Omental fat pad (tissue), 4 donors: ENCODE results near the gene NDST4. TPM values are rescaled to one million over a fixed set of nuclear protein-coding genes. Genes with fewer than 3 reads are reported as not detected.

Experiments used
- ATAC-seq: fragments of 150-250 bp; one replicate; pipeline ENCODE4 v1.9.1; 2016; ENCODE audit warnings: mild to moderate bottlenecking, moderate library complexity; ENCODE audit not compliant: low FRiP score
- DNase-seq: peaks from one replicate; pipeline ENCODE4 v3.0.0-alpha.2; 2019; ENCODE audit warnings: low spot score
- total RNA-seq, 4 donors: library from RNA; depleted of rRNA; stranded (reverse); fragments of >200 nt; gene quantifications; one replicate each; pipeline ENCODE4 v1.1.0, GENCODE V29; 2016
- TF ChIP-seq, protein P1 (sequence below), 3 donors: fragments of 450-650 bp; IDR thresholded peaks; one replicate each; pipeline ENCODE4 v1.5.1; 2016 to 2017; ENCODE audit warnings: antibody characterized with exemption in 3 of 3, mild to moderate bottlenecking in 3 of 3, moderate library complexity in 2 of 3

Gene NDST4
- total RNA-seq, 4 donors from 2014 or later = not detected

DNA sequence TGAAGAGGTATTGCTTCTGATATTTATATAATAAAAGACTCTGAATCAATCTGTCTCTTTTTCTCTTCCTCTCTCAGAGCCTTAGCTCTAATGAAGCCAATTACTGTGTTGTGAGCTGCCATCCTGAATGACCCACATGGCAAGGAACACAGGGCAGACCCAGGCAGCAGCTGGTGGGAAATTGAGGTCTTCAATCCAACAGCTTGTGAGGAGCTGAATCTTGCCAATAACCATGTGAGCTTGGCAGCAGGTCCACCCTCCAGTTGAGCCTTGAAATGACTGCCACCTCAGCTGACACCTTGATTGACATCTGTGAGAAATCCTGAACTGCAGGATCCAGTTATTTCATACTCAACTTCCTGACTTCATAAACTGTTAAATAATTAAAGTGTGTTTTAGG is 149.4 kb downstream of the NDST4 start:
- DNase-seq (no peak), ATAC-seq (no peak)
- TF ChIP-seq, protein P1, sequence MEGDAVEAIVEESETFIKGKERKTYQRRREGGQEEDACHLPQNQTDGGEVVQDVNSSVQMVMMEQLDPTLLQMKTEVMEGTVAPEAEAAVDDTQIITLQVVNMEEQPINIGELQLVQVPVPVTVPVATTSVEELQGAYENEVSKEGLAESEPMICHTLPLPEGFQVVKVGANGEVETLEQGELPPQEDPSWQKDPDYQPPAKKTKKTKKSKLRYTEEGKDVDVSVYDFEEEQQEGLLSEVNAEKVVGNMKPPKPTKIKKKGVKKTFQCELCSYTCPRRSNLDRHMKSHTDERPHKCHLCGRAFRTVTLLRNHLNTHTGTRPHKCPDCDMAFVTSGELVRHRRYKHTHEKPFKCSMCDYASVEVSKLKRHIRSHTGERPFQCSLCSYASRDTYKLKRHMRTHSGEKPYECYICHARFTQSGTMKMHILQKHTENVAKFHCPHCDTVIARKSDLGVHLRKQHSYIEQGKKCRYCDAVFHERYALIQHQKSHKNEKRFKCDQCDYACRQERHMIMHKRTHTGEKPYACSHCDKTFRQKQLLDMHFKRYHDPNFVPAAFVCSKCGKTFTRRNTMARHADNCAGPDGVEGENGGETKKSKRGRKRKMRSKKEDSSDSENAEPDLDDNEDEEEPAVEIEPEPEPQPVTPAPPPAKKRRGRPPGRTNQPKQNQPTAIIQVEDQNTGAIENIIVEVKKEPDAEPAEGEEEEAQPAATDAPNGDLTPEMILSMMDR (IDR thresholded peaks at IDR 0.05) = no peak

DNA sequence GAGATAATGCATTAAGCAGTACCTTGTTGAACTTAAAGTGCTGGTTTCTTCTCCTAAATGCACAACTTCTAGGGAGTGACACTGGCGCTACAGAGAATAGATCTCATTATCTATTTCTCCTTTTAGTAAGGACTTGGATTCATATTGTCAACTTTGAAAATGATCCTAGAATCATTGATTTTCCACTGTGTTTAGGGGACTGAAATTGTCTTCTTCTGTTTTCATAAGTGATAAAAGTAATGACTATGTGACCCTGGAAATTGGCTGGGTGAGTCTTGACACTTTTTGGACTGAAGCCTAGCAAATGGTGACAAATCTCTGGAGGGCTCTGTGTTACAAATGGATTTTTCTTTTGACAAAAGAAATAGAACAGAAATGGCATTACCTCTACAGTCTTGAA is 167.8 kb downstream of the NDST4 start:
- ATAC-seq (no peak), DNase-seq (no peak)
- TF ChIP-seq, protein P1 (IDR thresholded peaks at IDR 0.05) = no peak

DNA sequence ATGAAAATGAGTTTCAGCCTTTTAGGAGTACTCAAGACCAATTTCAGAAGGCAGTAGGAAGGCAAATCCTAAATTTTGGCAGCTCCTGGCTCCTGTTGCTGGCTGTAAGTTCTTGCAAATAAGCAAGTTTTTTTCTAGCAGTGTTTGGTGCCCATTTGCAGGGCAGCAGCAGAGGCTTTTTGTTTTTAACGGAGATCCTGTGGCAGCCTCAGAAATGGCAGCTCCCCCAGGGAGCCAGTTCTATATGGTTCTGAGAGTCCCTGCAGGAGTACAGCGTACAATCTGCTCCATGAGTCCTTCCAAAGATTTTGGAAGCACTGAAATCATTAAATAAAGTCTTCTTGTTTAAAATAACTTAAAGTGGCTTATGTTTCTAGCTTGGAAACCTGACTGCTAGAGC is 171.9 kb downstream of the NDST4 start:
- TF ChIP-seq, protein P1 (IDR thresholded peaks at IDR 0.05) = no peak
- no peak for ATAC-seq
- DNase-seq = no peak

DNA sequence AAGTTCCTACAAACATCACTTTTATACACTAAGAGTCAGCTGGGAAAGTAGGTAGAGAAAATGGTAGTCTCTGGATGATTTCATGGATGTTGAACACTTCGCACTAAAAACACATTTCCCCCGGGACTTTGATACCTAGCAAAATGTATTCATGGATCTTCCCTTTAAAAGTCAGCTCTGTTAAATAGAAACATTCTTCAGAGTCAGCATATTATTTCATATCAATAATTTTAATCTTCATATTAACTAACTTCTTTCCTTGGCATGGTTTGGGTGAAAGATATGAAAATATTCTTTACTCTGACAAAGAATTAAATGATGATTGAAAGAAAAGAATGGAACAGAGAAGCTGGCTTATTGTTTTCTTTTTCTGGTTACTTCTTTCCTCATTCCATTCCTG is 185.5 kb downstream of the NDST4 start:
- DNase-seq (no peak), ATAC-seq (no peak)
- TF ChIP-seq, protein P1 (IDR thresholded peaks at IDR 0.05) = no peak

DNA sequence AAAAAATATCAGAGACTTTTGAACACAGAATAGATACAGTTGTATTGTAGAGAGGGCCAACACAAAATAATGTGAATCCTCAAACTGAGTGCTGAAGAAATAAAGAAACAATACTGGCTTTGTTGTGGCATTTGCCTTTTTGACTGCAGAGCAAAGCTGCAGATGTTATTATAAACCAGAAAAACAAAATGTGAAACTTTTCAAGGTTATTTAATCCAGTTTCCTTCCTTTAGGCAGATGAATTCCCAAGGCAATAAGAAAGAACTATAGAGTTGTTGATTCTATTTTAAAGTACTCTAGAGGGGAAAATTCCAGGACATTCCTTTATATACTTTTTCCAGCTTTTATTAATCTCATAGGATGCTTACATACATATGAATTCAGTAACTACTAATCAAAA is 186.8 kb downstream of the NDST4 start:
- TF ChIP-seq, protein P1 (IDR thresholded peaks at IDR 0.05) = no peak
- DNase-seq (no peak), ATAC-seq (no peak)

DNA sequence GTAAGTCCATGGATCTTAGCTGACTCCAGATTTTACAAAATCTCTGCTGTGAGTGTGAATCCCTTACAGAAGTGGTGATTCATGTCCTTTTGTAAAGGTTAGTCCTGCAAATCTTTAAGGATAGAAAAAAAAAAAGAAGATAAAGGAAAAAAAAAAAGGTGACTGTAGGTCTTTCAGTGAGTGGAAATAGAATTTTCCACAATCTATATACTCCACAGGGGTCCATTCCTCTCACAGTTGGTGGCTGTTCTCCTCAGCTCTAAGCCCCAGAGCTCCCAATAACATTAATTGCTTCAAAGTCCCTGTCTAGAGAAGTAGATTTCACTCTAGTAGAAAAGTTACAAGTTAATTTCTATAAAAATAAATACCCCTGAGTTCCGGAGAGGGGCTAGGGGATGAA is 189.1 kb downstream of the NDST4 start:
- ATAC-seq (no peak), DNase-seq (no peak)
- TF ChIP-seq, protein P1 (IDR thresholded peaks at IDR 0.05) = no peak

DNA sequence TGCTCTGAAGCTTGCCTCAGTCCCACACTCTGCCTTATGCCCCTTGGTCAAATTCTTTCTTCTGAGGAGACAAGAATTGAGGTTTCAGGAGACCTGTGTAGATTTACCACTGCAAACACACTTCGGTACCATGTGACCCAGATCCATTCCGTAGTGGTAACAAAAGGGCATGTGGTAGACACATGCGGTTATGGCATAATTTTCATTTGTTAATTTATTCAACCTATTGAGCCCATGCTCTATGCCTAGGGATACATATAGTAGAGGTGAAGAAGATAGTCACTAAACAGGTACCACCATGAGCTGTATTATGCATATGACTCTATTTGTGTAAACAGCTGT is 190.9 kb downstream of the NDST4 start:
- TF ChIP-seq, protein P1 (IDR thresholded peaks at IDR 0.05) = no peak
- DNase-seq (no peak), ATAC-seq (no peak)
